ENCODE results near the gene HAVCR1.

Gene HAVCR1

DNA sequence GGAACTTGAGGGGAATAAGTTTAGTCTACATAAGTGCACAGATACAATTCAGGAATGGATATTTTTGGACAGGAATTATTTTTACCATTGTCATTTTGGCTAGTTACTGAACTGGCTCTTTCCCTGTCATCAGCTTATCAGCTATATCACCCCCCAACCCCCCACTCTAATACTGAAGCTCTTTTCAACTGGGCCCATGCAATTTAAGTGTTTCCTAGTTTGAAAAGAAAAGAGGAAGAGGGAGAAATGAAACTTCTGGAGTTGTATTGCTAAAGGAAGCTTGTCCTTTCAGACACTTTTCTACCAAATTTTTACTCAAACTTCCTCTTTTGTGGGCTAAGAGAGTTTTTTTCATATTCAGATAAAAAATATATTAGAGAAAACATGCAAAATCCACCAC, 77.4 kb downstream of the HAVCR1 start:
- no peak for DNase-seq
